Stimulated activated naive CD8-positive, alpha-beta T cell treated with anti-CD3 and anti-CD28 coated beads, Interleukin-15, Interleukin-2, amounts not matched to agents 100 ng/mL and 50 ng/mL, for 24 hours (primary cell): Measurements from ENCODE around the gene SRRM1.
"Not testable (repeated sequence)": the region's sequence is repeated elsewhere in the genome, so short reads cannot be mapped to it uniquely, and the experiment has no call there.

Experiments
- H3K27ac Mint-ChIP-seq: one replicate; pipeline ENCODE4 v1.8.0; 2021; ENCODE audit warnings: mild to moderate bottlenecking, mixed read lengths
- H3K27me3 Mint-ChIP-seq: one replicate; pipeline ENCODE4 v1.8.0; 2021; ENCODE audit warnings: mixed read lengths
- H3K36me3 Mint-ChIP-seq: one replicate; pipeline ENCODE4 v1.8.0; 2021; ENCODE audit warnings: low read depth, mixed read lengths
- H3K4me1 Mint-ChIP-seq: one replicate; pipeline ENCODE4 v1.8.0; 2021; ENCODE audit warnings: low read depth, mixed read lengths
- H3K4me3 Mint-ChIP-seq: one replicate; pipeline ENCODE4 v1.8.0; 2021; ENCODE audit warnings: mild to moderate bottlenecking, mixed read lengths
- H3K9me3 Mint-ChIP-seq: one replicate; pipeline ENCODE4 v1.8.0; 2021; ENCODE audit warnings: mixed read lengths

Gene SRRM1

DNA sequence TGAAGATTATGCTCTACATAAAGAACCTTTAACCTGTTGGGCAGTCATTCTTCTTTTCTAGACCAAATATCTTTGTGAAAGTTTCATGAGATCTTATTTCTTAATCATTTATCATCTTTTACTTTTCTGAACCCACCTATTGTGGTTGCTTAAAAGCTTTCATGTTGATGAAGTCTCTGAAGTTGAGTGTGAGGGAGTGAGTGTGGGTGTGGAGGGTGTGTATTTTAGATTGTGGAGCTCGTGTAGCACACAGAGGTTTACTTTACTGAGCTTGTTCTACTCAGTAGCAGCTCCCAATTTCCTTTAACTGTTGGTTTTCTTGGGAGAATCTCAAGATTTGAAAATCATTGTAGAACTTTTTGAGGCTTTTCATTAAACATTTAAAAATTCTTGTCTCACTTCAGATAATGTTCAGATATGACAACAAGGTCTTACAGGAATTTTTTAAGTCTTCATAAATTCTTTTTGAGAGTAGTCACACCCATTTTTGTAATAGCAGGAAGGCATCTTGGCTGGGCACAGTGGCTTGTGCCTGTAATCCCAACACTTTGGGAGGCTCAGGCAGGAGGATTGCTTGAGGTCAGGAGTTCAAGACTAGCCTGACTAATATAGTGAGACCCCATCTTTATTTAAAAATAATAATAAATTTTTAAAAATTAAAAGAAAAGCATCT, 17.0 kb downstream of the SRRM1 start:
- no peak overlapping the region for H3K4me3 Mint-ChIP-seq
- H3K27ac Mint-ChIP-seq = peak overlapping the region; percentile 16
- H3K36me3 Mint-ChIP-seq = peaks cover 86% of the 10 kb centered on the region
- no peaks in the 10 kb centered on the region for H3K9me3 Mint-ChIP-seq
- peaks cover 38% of the 10 kb centered on the region for H3K4me1 Mint-ChIP-seq
- no peaks in the 10 kb centered on the region for H3K27me3 Mint-ChIP-seq

- no peaks in the 10 kb centered on the region for H3K9me3 Mint-ChIP-seq
- H3K27me3 Mint-ChIP-seq = no peaks in the 10 kb centered on the region
- no peak overlapping the region for H3K4me3 Mint-ChIP-seq
- no peak overlapping the region for H3K27ac Mint-ChIP-seq
- H3K36me3 Mint-ChIP-seq = peaks cover 86% of the 10 kb centered on the region
- H3K4me1 Mint-ChIP-seq = peaks cover 6% of the 10 kb centered on the region
Measured at GRCh38 chr1:24664507-24665033, 21.5 kb downstream of the SRRM1 start.

DNA sequence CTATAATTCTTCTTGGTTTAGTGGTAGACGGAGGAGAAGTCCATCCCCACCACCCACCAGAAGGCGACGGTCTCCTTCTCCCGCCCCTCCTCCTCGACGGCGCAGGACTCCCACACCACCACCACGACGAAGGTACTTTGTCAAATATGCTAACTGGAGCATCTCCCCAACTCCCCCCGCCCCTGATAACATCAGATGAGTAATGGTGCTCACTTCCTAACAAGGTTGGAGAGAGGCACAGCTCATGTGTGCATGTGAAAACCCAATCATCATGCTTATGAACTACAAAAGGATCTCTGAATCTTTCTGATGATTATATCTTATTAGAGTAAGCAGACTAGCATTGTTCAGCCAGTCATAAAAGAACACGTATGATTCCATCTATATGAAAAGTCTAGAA, 23.7 kb downstream of the SRRM1 start:
- Mint-ChIP-seq H3K27me3 (no peaks in the 10 kb centered on the region), H3K4me1 (no peaks in the 10 kb centered on the region), H3K27ac (no peak overlapping the region), H3K36me3 (peaks cover 88% of the 10 kb centered on the region), H3K9me3 (no peaks in the 10 kb centered on the region), H3K4me3 (no peak overlapping the region)

- Mint-ChIP-seq H3K27ac (peak overlapping the region; percentile 24), H3K36me3 (peaks cover 87% of the 10 kb centered on the region)
- not testable (repeated sequence) for H3K4me1 Mint-ChIP-seq, H3K4me3 Mint-ChIP-seq, H3K9me3 Mint-ChIP-seq, H3K27me3 Mint-ChIP-seq
Measured at GRCh38 chr1:24671372-24671771, 28.3 kb downstream of the SRRM1 start.

GRCh38 chr1:24672686-24673085, 29.6 kb downstream of the SRRM1 start:
- Mint-ChIP-seq H3K27ac (peak overlapping the region; percentile 72), H3K36me3 (peaks cover 89% of the 10 kb centered on the region)
- not testable (repeated sequence) for H3K27me3 Mint-ChIP-seq, H3K9me3 Mint-ChIP-seq, H3K4me1 Mint-ChIP-seq, H3K4me3 Mint-ChIP-seq

GRCh38 chr1:24673341-24673740, 30.2 kb downstream of the SRRM1 start:
- Mint-ChIP-seq H3K9me3 (no peaks in the 10 kb centered on the region), H3K27ac (peak overlapping the region; percentile 72), H3K4me1 (no peaks in the 10 kb centered on the region), H3K36me3 (peaks cover 89% of the 10 kb centered on the region), H3K4me3 (no peak overlapping the region), H3K27me3 (no peaks in the 10 kb centered on the region)

DNA sequence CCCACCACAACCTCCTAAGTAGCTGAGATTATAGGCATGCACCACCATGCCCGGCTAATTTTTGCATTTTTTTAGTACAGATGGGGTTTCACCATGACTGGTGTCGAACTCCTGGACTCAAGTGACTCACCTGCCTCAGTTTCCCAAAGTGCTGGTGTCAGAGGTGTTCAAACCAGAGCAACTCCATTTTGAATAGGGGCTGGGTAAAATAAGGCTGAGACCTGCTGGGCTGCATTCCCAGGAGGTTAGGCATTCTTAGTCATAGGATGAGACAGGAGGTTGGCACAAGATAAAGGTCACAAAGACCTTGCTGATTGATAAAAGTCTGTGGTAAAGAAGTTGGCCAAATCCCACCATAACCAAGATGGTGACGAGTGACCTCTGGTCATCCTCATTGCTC, 35.3 kb downstream of the SRRM1 start:
- H3K4me3 Mint-ChIP-seq, H3K27me3 Mint-ChIP-seq, H3K9me3 Mint-ChIP-seq: not testable (repeated sequence)

GRCh38 chr1:24679725-24680124, 36.6 kb downstream of the SRRM1 start:
- peaks cover 27% of the 10 kb centered on the region for H3K36me3 Mint-ChIP-seq
- no peaks in the 10 kb centered on the region for H3K4me1 Mint-ChIP-seq
- H3K27me3 Mint-ChIP-seq = no peaks in the 10 kb centered on the region
- no peak overlapping the region for H3K4me3 Mint-ChIP-seq
- H3K9me3 Mint-ChIP-seq = no peaks in the 10 kb centered on the region
- H3K27ac Mint-ChIP-seq = no peak overlapping the region

More for the DNA sequence above, 35.3 kb downstream of the SRRM1 start:
- peaks cover 40% of the 10 kb centered on the region for H3K36me3 Mint-ChIP-seq
- H3K4me1 Mint-ChIP-seq, H3K27ac Mint-ChIP-seq: not testable (repeated sequence)

- no peaks in the 10 kb centered on the region for H3K4me1 Mint-ChIP-seq
- no peaks in the 10 kb centered on the region for H3K9me3 Mint-ChIP-seq
- no peaks in the 10 kb centered on the region for H3K36me3 Mint-ChIP-seq
- H3K27me3 Mint-ChIP-seq = no peaks in the 10 kb centered on the region
- H3K4me3 Mint-ChIP-seq = no peak overlapping the region
- H3K27ac Mint-ChIP-seq = no peak overlapping the region
Measured at GRCh38 chr1:24683713-24684162, 40.6 kb downstream of the SRRM1 start.

DNA sequence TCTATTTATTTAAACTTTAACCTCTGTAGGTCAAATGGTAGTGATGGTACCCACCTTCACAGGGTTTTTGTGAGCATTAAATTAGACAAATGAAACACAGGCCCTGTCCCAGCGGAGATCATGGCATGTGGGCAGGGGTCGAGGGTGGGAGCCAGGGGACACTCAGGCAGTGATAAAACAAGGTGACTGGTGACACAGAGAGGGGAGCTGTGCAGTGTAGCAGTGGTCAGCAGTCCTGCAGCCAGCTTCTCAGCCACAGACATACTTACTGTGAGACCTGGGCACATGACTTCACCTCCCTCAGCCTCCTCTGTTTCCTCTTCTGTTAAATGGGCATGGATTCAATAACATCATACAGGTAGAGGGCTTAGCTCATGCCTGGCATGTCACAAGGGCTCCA, 44.9 kb downstream of the SRRM1 start:
- no peaks in the 10 kb centered on the region for H3K27me3 Mint-ChIP-seq
- H3K4me3 Mint-ChIP-seq = no peak overlapping the region
- no peaks in the 10 kb centered on the region for H3K9me3 Mint-ChIP-seq
- H3K27ac Mint-ChIP-seq = no peak overlapping the region
- no peaks in the 10 kb centered on the region for H3K4me1 Mint-ChIP-seq
- no peaks in the 10 kb centered on the region for H3K36me3 Mint-ChIP-seq

DNA sequence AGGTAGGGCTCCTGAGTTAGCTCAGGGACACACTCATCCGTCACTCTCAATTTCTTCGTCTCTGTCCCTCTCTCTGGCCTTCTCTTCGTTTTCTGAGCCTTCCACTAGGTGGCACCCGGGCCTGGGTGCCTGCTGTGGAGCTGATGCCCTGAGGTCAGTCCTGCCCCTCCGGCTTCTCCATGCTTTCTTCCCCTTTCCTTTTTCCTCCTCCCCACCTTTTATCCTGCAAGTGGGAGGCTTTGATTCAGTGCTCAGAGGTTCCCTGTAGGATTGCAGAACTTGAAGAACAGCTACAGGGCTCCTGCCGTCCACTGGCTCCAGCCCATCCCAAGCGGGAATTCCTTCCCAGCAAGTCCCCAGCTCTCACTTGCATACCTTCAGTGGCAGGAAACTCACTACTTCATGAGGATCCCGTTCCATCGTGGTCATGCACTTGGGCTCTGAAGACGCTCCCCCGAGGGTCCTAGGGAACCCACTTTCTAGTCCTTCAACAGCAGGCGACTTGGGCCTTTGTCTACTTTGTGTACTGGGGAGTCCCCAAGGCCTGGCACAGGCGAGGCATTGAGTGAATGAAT, 45.6 kb downstream of the SRRM1 start:
- Mint-ChIP-seq H3K4me3 (no peak overlapping the region), H3K4me1 (no peaks in the 10 kb centered on the region), H3K27ac (no peak overlapping the region), H3K36me3 (no peaks in the 10 kb centered on the region), H3K27me3 (no peaks in the 10 kb centered on the region), H3K9me3 (no peaks in the 10 kb centered on the region)

GRCh38 chr1:24691051-24691450, 47.9 kb downstream of the SRRM1 start:
- Mint-ChIP-seq H3K4me1 (peaks cover 16% of the 10 kb centered on the region), H3K27ac (no peak overlapping the region), H3K36me3 (no peaks in the 10 kb centered on the region), H3K27me3 (no peaks in the 10 kb centered on the region), H3K4me3 (no peak overlapping the region), H3K9me3 (no peaks in the 10 kb centered on the region)

DNA sequence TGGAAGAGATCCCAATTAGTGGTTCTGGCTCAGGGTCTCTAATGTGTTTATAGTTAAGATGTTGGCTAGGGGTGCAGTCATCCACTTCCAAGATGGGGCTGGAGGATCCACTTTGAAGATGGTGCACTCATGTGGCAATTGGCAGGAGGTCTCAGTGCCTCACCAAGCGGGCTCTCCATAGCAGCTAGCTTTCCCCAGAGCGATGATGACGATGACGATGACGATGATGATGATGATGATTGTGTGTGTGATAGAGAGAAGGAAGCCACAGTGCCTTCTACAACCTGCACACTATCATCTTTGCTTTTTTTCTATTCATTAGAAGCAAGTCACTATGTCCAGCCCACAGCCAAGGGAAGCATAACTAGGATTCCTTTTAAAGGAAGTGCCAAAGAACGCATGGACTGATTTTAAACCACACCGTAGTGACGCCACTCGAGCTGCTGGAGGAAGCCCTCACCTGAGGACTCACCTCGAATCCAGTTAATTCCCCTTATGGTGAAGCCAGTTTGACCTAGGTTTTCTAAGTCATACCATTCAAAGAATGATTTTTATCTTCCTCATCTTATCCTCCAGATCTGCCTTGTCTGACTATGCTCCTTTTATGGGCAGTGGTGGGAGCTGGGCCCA, 49.4 kb downstream of the SRRM1 start:
- Mint-ChIP-seq H3K4me3 (no peak overlapping the region), H3K36me3 (no peaks in the 10 kb centered on the region), H3K27ac (peak overlapping the region; percentile 3), H3K27me3 (no peaks in the 10 kb centered on the region), H3K4me1 (peaks cover 19% of the 10 kb centered on the region), H3K9me3 (no peaks in the 10 kb centered on the region)

- H3K36me3 Mint-ChIP-seq = no peaks in the 10 kb centered on the region
- H3K9me3 Mint-ChIP-seq = no peaks in the 10 kb centered on the region
- no peaks in the 10 kb centered on the region for H3K27me3 Mint-ChIP-seq
- peaks cover 19% of the 10 kb centered on the region for H3K4me1 Mint-ChIP-seq
- no peak overlapping the region for H3K4me3 Mint-ChIP-seq
- H3K27ac Mint-ChIP-seq = no peak overlapping the region
Measured at GRCh38 chr1:24693827-24694379, 50.8 kb downstream of the SRRM1 start.

GRCh38 chr1:24694380-24694843, 51.3 kb downstream of the SRRM1 start:
- H3K9me3 Mint-ChIP-seq = no peaks in the 10 kb centered on the region
- no peaks in the 10 kb centered on the region for H3K36me3 Mint-ChIP-seq
- no peak overlapping the region for H3K27ac Mint-ChIP-seq
- H3K27me3 Mint-ChIP-seq = no peaks in the 10 kb centered on the region
- peaks cover 19% of the 10 kb centered on the region for H3K4me1 Mint-ChIP-seq
- no peak overlapping the region for H3K4me3 Mint-ChIP-seq
